HepG2 (cell line): ENCODE results near the gene CUL5. TPM values are rescaled to one million over a fixed set of nuclear protein-coding genes. Genes with fewer than 3 reads are reported as not detected.
A peak's percentile ranks its signal among the peaks of the same experiment; 100 is the strongest.

Experiments
- AGO2 ChIP-seq: fragments of 200-400 bp; formaldehyde crosslinking; optimal IDR thresholded peaks from 2 replicates; pipeline ENCODE3; 2017; ENCODE audit warnings: mild to moderate bottlenecking, low read depth, low read length, moderate library complexity
- BCL6 ChIP-seq: IDR thresholded peaks from 2 replicates; pipeline ENCODE4 v1.6.1; 2016; ENCODE audit warnings: missing genetic modification reagents, missing compliant biosample characterization
- BRCA1 ChIP-seq: sonication (generic); formaldehyde crosslinking; IDR thresholded peaks from 2 replicates; pipeline ENCODE4 v1.4.0; 2020; ENCODE audit warnings: missing genetic modification reagents
- DMAP1 ChIP-seq: IDR thresholded peaks from 2 replicates; pipeline ENCODE4 v1.6.1; 2016
- HNRNPUL1 ChIP-seq: fragments of 200-400 bp; formaldehyde crosslinking; IDR thresholded peaks from 2 replicates; pipeline ENCODE4 v1.6.1; 2017; ENCODE audit warnings: low read depth, mild to moderate bottlenecking, low read length, moderate library complexity
- IKZF1 ChIP-seq: fragments of 450-650 bp; IDR thresholded peaks from 2 replicates; pipeline ENCODE4 v1.7.1; 2016
- IRX3 ChIP-seq: sonication (generic); formaldehyde crosslinking; IDR thresholded peaks from 2 replicates; pipeline ENCODE4 v1.8.1; 2023; ENCODE audit warnings: mild to moderate bottlenecking, low read depth, missing genetic modification reagents, borderline replicate concordance
- KDM5A ChIP-seq: fragments of 200-600 bp; sonication (generic); IDR thresholded peaks from 2 replicates; pipeline ENCODE4 v1.7.0; 2018; ENCODE audit warnings: antibody characterized with exemption, mild to moderate bottlenecking, low read length, borderline replicate concordance
- KLF16 ChIP-seq, 2 experiments: sonication (generic) in 1 of 2; formaldehyde crosslinking in 1 of 2; IDR thresholded peaks; 2 replicates each; pipeline versions ENCODE4 v1.6.1 to v1.8.0; 2016 to 2023; ENCODE audit warnings: missing genetic modification reagents in 2 of 2, missing compliant biosample characterization in 1 of 2
- MEF2D ChIP-seq: sonication (generic); formaldehyde crosslinking; IDR thresholded peaks from 2 replicates; pipeline ENCODE4 v1.5.1; 2020; ENCODE audit warnings: mild to moderate bottlenecking, missing genetic modification reagents
- MTA3 ChIP-seq: sonication (generic); formaldehyde crosslinking; IDR thresholded peaks from 2 replicates; pipeline ENCODE4 v1.4.0; 2020; ENCODE audit warnings: missing genetic modification reagents
- RBAK ChIP-seq: sonication (generic); formaldehyde crosslinking; IDR thresholded peaks from 2 replicates; pipeline ENCODE4 v1.5.1; 2020; ENCODE audit warnings: mild to moderate bottlenecking, missing genetic modification reagents
- SALL1 ChIP-seq: sonication (generic); formaldehyde crosslinking; IDR thresholded peaks from 2 replicates; pipeline ENCODE4 v1.8.0; 2022; ENCODE audit warnings: mild to moderate bottlenecking, missing genetic modification reagents
- ZNF431 ChIP-seq: sonication (generic); formaldehyde crosslinking; IDR thresholded peaks from 2 replicates; pipeline ENCODE4 v1.9.0; 2022; ENCODE audit warnings: missing genetic modification reagents, low read depth, mild to moderate bottlenecking, borderline replicate concordance
- ZNF550 ChIP-seq: sonication (generic); formaldehyde crosslinking; IDR thresholded peaks from 2 replicates; pipeline ENCODE4 v1.4.0; 2020; ENCODE audit warnings: mild to moderate bottlenecking, missing genetic modification reagents, borderline replicate concordance
- ZNF577 ChIP-seq: sonication (generic); formaldehyde crosslinking; IDR thresholded peaks from 2 replicates; pipeline ENCODE4 v1.4.0; 2020; ENCODE audit warnings: mild to moderate bottlenecking, low read depth, missing genetic modification reagents, borderline replicate concordance
- ZNF605 ChIP-seq: sonication (generic); formaldehyde crosslinking; IDR thresholded peaks from 2 replicates; pipeline ENCODE4 v1.8.0; 2022; ENCODE audit warnings: mild to moderate bottlenecking, missing genetic modification reagents
- polyA plus RNA-seq, 8 experiments: library from polyadenylated mRNA; depleted of rRNA in 3 of 8; stranded (reverse) in 7 of 8; unstranded in 1 of 8; fragments of >200 nt; fragmentation: Illumina TruSeq in 4 of 8; extraction: Trizol in 4 of 8; gene quantifications; 2 replicates each; pipeline versions ENCODE4 v1.2.1 to v1.2.3, GENCODE V29; 2011 to 2016; ENCODE audit warnings: low read depth in 4 of 8, missing spikeins in 1 of 8, mixed read lengths in 1 of 8; ENCODE audit not compliant: insufficient read depth in 1 of 8
- total RNA-seq, 5 experiments: library from RNA; depleted of rRNA; stranded (reverse); fragments of >200 nt; fragmentation: Illumina TruSeq; extraction: Trizol; gene quantifications; 2 replicates each; pipeline ENCODE4 v1.2.3, GENCODE V29; 2016; ENCODE audit warnings: low read depth in 1 of 5
- TF ChIP-seq, protein P1 (sequence below): sonication (generic); formaldehyde crosslinking; IDR thresholded peaks from 2 replicates; pipeline ENCODE4 v1.5.0; 2020; ENCODE audit warnings: mild to moderate bottlenecking, missing genetic modification reagents
- TF ChIP-seq, protein P2 (sequence below): sonication (generic); formaldehyde crosslinking; IDR thresholded peaks from 2 replicates; pipeline ENCODE4 v1.5.1; 2020; ENCODE audit warnings: missing genetic modification reagents, mild to moderate bottlenecking, borderline replicate concordance
- TF ChIP-seq, protein P3 (sequence below): sonication (generic); formaldehyde crosslinking; IDR thresholded peaks from 2 replicates; pipeline ENCODE4 v1.9.0; 2022; ENCODE audit warnings: low read depth, missing genetic modification reagents
- TF ChIP-seq, protein P4 (sequence below): sonication (generic); formaldehyde crosslinking; IDR thresholded peaks from 2 replicates; pipeline ENCODE4 v1.4.0; 2020; ENCODE audit warnings: missing genetic modification reagents

The CUL5 gene
- total and polyA plus RNA-seq, 2 of the 13 experiments (the other 11 are each of a cell fraction or from before 2014, with no cell fraction given) = 7.0 to 24.7 TPM

DNA sequence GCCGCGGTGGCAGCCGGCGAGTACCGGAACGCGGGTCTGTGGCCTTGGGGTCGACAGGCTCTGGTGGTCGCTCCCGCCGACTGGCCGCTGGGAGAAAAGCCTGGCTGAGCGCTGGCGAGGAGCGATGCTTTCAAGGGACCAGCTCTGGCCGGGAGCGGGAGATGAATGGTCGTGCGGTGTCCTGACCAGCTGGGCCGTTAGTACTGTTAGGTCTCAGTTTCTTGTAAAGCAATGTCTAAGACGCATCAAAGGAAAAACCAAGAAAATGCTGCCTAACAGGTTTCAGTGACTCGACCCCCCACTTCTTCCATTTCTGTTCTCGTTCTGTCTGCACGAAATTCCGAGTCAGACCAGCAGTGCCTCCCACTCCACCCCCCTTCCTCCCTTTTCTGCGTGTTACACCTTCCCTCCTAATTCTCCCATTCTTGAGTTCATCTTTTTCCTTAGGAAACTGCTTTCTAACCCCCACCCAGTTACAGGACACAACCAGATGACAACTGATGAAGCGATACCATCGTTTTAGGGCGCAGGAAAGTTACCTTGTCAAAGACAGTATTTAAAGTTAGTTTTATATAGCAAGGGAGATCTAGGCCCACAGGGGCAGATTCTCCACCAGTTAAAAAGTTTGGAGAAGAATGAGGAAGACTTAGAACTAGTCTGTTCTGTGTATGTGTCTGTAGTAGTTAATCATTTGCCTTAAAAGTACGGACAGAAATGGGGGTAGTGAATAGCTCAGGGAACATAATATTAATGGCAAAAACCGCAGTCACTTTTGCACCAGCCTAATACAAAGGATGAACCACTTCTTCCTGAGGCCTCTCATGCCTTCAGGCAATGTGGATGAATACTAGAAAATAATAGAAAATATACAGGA, 1.0 kb downstream of the CUL5 start (continued):
- TF ChIP-seq IRX3 (CRISPR knock-in tag) (no peak), KDM5A (peak; percentile 53), RBAK (CRISPR knock-in tag) (no peak), SALL1 (CRISPR knock-in tag) (no peak), IKZF1 (no peak), AGO2 (no peak), HNRNPUL1 (no peak), ZNF431 (CRISPR knock-in tag) (no peak), MTA3 (CRISPR knock-in tag) (no peak), BRCA1 (CRISPR knock-in tag) (peak; percentile 14; the same call in 1 of the 2 replicates), ZNF550 (no peak), KLF16 (CRISPR knock-in tag; IDR thresholded peaks at IDR 0.05) (no peak), ZNF577 (CRISPR knock-in tag) (no peak), ZNF605 (CRISPR knock-in tag) (0 out of 2 replicates have a peak, but pooled peaks have one; percentile 10), BCL6 (CRISPR knock-in tag) (no peak; the same call in 1 of the 2 replicates), DMAP1 (CRISPR knock-in tag) (no peak), MEF2D (no peak)
- TF ChIP-seq, protein P1, sequence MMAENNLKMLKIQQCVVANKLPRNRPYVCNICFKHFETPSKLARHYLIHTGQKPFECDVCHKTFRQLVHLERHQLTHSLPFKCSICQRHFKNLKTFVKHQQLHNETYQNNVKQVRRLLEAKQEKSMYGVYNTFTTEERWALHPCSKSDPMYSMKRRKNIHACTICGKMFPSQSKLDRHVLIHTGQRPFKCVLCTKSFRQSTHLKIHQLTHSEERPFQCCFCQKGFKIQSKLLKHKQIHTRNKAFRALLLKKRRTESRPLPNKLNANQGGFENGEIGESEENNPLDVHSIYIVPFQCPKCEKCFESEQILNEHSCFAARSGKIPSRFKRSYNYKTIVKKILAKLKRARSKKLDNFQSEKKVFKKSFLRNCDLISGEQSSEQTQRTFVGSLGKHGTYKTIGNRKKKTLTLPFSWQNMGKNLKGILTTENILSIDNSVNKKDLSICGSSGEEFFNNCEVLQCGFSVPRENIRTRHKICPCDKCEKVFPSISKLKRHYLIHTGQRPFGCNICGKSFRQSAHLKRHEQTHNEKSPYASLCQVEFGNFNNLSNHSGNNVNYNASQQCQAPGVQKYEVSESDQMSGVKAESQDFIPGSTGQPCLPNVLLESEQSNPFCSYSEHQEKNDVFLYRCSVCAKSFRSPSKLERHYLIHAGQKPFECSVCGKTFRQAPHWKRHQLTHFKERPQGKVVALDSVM = no peak
- TF ChIP-seq, protein P2, sequence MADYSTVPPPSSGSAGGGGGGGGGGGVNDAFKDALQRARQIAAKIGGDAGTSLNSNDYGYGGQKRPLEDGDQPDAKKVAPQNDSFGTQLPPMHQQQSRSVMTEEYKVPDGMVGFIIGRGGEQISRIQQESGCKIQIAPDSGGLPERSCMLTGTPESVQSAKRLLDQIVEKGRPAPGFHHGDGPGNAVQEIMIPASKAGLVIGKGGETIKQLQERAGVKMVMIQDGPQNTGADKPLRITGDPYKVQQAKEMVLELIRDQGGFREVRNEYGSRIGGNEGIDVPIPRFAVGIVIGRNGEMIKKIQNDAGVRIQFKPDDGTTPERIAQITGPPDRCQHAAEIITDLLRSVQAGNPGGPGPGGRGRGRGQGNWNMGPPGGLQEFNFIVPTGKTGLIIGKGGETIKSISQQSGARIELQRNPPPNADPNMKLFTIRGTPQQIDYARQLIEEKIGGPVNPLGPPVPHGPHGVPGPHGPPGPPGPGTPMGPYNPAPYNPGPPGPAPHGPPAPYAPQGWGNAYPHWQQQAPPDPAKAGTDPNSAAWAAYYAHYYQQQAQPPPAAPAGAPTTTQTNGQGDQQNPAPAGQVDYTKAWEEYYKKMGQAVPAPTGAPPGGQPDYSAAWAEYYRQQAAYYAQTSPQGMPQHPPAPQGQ (CRISPR knock-in tag) = no peak
- TF ChIP-seq, protein P3, sequence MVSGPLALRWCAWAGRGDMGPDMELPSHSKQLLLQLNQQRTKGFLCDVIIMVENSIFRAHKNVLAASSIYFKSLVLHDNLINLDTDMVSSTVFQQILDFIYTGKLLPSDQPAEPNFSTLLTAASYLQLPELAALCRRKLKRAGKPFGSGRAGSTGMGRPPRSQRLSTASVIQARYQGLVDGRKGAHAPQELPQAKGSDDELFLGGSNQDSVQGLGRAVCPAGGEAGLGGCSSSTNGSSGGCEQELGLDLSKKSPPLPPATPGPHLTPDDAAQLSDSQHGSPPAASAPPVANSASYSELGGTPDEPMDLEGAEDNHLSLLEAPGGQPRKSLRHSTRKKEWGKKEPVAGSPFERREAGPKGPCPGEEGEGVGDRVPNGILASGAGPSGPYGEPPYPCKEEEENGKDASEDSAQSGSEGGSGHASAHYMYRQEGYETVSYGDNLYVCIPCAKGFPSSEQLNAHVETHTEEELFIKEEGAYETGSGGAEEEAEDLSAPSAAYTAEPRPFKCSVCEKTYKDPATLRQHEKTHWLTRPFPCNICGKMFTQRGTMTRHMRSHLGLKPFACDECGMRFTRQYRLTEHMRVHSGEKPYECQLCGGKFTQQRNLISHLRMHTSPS (CRISPR knock-in tag) = no peak
- TF ChIP-seq, protein P4, sequence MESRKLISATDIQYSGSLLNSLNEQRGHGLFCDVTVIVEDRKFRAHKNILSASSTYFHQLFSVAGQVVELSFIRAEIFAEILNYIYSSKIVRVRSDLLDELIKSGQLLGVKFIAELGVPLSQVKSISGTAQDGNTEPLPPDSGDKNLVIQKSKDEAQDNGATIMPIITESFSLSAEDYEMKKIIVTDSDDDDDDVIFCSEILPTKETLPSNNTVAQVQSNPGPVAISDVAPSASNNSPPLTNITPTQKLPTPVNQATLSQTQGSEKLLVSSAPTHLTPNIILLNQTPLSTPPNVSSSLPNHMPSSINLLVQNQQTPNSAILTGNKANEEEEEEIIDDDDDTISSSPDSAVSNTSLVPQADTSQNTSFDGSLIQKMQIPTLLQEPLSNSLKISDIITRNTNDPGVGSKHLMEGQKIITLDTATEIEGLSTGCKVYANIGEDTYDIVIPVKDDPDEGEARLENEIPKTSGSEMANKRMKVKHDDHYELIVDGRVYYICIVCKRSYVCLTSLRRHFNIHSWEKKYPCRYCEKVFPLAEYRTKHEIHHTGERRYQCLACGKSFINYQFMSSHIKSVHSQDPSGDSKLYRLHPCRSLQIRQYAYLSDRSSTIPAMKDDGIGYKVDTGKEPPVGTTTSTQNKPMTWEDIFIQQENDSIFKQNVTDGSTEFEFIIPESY = no peak
